ENCODE results near the gene VPS37D.
"Not testable (repeated sequence)": the region's sequence is repeated elsewhere in the genome, so short reads cannot be mapped to it uniquely, and the experiment has no call there.

The VPS37D gene

DNA sequence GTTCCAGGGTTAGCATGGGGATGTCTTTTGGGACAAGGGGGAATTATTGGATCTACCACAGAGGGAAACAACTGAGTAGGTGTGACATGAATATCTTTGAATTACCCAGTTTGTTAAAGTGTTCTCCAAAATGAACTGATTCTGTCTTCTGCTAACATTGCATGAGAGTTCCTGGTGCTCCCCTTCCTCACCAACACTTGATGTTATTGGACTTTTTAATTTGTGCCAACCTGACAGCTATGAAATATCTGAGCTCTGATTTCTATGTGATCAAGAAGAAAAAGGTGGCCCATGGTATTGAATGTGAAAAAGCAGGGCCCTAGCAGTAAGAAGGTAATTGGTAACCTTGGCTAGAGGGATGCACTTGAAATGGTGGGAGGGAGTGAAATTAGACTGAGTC lies 4.6 kb upstream of the VPS37D start:
- H3K9me3 Mint-ChIP-seq = no peaks in the 10 kb centered on the region
- no peak for DNase-seq (ENCODE audit: low spot score in 2 of 2)
- H3K36me3 Mint-ChIP-seq = no peaks in the 10 kb centered on the region
- H3K27ac Mint-ChIP-seq = no peak overlapping the region
- H3K4me3 Mint-ChIP-seq = no peak overlapping the region
- ATAC-seq = no peak
- peaks cover 6% of the 10 kb centered on the region for H3K4me1 Mint-ChIP-seq

DNA sequence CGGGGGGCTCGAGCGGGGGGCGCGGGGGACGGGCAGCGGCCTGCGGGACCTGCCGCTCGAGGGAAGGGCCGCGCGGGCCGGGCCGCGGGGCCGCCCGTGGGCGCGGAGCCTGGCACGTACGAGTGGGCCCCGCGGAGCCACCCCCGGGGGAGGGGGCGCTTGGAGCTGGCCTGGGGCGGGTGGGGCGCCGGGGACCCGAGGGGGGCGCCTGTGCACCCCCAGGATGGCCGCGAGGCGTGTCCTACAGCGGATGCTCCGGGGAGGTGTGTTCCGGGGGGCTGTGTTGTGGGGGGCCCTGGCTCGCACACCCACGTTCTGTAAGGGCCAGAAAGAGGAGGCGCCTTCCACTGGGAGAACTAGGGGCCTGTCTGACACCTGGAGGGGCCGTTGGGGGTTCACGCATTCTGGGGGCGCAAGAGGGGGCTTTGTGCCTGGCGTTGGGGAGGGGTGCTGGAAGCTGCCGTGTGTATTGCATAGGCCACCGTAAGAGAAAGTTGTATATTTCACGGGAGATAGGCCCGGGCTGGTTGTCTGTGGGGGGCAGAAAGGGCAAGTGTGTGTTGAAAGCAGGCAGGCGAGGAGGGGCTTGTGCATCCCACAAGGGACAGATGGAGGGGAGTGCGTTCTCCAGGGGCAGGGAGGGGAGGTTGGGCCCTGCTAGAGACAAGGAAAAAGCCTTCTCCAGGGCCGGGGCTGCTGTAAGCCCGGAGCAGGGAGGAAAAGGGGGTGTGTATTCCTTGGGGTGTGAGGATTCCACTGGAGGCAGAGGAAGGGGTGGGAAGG lies 663 bp downstream of the VPS37D start:
- no peaks in the 10 kb centered on the region for H3K36me3 Mint-ChIP-seq
- DNase-seq (ENCODE audit: low spot score in 2 of 2) (no peak), ATAC-seq (no peak)
- H3K9me3 Mint-ChIP-seq = no peaks in the 10 kb centered on the region
- peak overlapping the region; percentile 48 for H3K27ac Mint-ChIP-seq
- H3K4me3 Mint-ChIP-seq = peak overlapping the region; percentile 67
- H3K4me1 Mint-ChIP-seq = peaks cover 13% of the 10 kb centered on the region

DNA sequence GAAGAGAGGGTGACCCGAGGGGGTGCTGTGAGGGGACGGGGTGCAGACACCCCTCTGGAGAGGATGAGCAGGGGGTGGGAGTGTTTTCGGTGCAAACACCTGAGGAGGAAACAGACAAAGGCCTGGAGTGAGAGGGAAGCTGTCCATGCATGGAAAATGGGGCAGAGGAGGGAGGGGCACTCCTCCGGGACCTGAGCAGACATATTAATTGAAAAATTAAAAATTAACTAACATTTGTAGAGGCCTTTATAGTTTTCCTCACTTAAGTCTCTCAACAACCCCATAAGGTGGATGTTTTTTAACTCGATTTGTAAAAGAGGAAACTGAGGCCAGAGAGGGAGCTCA lies 1.2 kb downstream of the VPS37D start:
- DNase-seq (ENCODE audit: low spot score in 2 of 2) (no peak), ATAC-seq (no peak)
- H3K4me1 Mint-ChIP-seq = peaks cover 13% of the 10 kb centered on the region
- H3K9me3 Mint-ChIP-seq = no peaks in the 10 kb centered on the region
- H3K27ac Mint-ChIP-seq = peak overlapping the region; percentile 48
- no peaks in the 10 kb centered on the region for H3K36me3 Mint-ChIP-seq
- peak overlapping the region; percentile 67 for H3K4me3 Mint-ChIP-seq

DNA sequence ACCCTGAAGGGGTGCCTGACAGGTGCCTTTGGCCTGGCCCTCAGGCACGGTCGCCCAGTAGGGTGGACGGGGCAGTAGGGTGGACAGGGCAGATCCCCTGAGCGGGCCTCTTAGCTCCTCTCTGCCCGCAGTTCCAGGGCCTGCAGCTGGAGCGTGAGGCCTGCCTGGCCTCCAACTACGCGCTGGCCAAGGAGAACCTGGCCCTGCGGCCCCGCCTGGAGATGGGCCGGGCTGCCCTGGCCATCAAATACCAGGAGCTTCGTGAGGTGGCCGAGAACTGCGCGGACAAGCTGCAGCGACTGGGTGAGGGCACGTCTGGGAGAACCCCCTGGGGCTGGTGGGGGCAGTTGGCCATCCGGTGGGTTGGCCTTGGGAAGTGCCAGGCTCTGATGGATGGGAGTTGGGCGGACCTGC lies 1.7 kb downstream of the VPS37D start:
- Mint-ChIP-seq H3K36me3 (no peaks in the 10 kb centered on the region), H3K4me1 (peaks cover 11% of the 10 kb centered on the region), H3K27ac (no peak overlapping the region), H3K9me3 (no peaks in the 10 kb centered on the region), H3K4me3 (no peak overlapping the region)
- DNase-seq (ENCODE audit: low spot score in 2 of 2) (no peak), ATAC-seq (no peak)

DNA sequence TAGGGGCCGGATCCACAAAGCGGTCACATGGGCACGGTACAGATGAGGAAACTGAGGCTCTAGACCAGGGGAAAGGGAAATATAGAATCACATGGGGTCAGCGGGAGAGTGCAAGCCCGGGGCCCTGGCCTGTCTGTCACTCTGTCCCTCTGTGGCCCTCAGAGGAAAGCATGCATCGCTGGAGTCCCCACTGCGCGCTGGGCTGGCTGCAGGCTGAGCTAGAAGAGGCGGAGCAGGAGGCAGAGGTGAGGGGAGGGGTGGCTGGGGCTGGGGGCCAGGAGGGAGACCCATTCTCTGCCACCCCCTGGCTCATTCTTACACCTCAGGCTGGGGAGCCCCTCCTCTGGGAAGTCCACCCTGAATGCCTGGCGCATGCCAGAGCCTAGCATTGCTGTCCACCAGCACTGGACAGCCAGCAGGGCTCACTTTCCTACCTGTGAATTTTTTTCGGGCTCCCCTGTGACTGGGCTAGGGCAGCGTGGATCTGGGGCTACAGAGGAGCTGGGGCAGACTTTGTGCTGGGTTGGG lies 2.3 kb downstream of the VPS37D start:
- ATAC-seq = no peak

DNA sequence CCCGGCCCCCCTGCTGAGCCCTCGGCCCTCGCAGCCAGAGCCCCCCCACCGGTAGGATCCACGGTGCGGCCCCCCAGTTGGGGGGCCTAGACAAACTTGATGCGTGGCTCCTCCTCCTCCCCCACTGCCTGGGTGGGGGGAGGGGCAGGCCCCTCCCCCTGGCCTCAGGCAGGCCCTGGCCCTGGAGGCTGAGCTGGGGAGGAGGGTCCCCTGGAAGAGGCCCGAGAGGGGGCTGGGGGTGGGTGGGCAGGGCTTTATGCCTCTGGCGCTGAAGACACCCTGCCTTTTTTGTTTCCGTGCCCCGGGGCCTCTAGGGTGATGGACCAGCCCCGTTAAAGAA lies 3.7 kb downstream of the VPS37D start:
- Mint-ChIP-seq H3K27ac (no peak overlapping the region), H3K4me3 (no peak overlapping the region), H3K4me1 (peaks cover 6% of the 10 kb centered on the region), H3K36me3 (no peaks in the 10 kb centered on the region), H3K9me3 (no peaks in the 10 kb centered on the region)
- no peak for DNase-seq (ENCODE audit: low spot score in 2 of 2)
- ATAC-seq = no peak

More for the DNA sequence above, 2.3 kb downstream of the VPS37D start:
- no peak overlapping the region for H3K4me3 Mint-ChIP-seq
- DNase-seq (ENCODE audit: low spot score in 2 of 2) = no peak
- H3K36me3 Mint-ChIP-seq = no peaks in the 10 kb centered on the region
- no peak overlapping the region for H3K27ac Mint-ChIP-seq
- peaks cover 6% of the 10 kb centered on the region for H3K4me1 Mint-ChIP-seq
- H3K9me3 Mint-ChIP-seq = no peaks in the 10 kb centered on the region

DNA sequence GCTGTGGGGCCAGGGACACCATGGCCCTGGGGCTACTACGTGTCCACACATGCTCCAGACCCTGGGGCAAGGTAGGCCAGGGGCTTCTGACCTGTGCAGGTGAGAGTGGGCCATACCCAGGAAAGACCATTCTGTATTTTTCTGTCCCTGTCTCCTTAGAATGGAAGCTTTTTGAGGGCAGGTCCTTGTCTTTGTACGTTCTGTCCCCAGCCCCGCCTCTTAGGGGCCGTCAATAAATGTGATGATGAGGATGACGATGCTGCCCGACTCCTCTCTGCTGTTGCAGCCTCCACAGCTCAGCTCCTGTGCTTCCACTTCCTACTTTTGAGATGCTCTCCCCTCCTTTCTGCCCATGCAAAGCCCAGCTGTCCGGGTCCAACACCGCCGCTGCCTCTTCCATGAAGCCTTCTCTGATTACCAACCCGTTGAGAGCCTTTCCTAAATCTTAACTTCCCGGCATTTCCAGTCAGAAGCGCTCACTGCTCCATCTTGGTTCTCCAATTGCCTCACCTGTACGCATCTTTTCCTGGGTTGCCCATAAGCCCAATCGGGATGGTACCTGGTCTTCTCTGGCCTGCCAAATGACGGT lies 4.3 kb downstream of the VPS37D start:
- Mint-ChIP-seq H3K36me3 (no peaks in the 10 kb centered on the region), H3K4me1 (peaks cover 6% of the 10 kb centered on the region), H3K27ac (no peak overlapping the region), H3K4me3 (no peak overlapping the region), H3K9me3 (no peaks in the 10 kb centered on the region)
- ATAC-seq (no peak), DNase-seq (ENCODE audit: low spot score in 2 of 2) (no peak)

DNA sequence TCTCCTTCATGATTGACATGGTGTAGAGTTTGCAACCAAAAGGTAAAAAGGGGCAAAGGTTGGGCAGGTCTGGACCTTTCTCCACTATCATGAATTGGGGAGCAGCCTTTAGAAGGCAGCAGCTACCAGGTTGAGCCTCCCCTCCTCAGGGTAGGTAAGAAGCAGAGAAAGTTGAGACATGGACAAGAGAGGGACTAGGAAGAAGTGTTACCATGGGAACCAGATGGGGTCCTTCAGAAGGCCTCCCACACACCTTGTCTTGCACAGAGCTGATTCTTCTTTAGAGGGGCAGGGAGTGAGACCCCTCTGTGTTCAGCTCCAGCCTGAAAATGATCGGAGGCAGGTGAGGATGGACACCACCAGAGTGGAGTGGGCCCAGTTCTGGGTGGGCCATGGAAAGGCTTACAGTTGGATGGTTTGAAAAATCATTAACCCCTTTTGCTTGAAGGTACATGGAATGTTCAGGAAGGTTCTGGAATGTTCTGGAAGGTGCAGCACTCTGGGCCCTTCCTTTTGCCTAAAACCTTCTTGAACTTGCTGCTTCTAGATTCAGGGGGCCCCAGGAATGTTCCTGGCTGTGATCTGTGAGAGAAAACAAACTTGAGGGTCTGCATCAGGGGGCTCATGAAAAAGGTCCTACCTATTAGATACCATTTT lies 7.0 kb downstream of the VPS37D start:
- Mint-ChIP-seq H3K9me3 (no peaks in the 10 kb centered on the region), H3K27ac (peak overlapping the region; percentile 20), H3K4me3 (no peak overlapping the region), H3K36me3 (peaks cover 20% of the 10 kb centered on the region), H3K4me1 (no peaks in the 10 kb centered on the region)
- DNase-seq (ENCODE audit: low spot score in 2 of 2) (no peak), ATAC-seq (no peak)

DNA sequence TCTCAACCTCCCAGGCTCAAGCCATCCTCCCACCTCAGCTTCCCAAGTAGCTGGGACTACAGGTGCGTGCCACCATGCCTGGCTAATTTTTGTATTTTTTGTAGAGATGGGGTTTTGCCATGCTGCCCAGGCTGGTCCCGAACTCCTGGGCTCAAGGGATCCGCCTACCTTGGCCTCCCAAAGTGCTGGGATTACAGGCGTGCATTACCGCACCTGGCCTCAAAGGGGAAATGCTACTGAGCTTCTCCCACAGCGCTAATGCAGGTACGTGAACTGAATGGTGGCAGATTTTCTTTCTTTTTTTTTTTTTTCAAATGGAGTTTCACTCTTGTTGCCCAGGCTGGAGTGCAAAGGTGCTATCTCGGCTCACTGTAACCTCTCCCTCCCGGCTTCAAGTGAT lies 8.4 kb downstream of the VPS37D start:
- H3K36me3 Mint-ChIP-seq = peaks cover 26% of the 10 kb centered on the region
- not testable (repeated sequence) for DNase-seq (ENCODE audit: low spot score in 2 of 2); H3K4me3 Mint-ChIP-seq; H3K27ac Mint-ChIP-seq; H3K4me1 Mint-ChIP-seq; ATAC-seq; H3K9me3 Mint-ChIP-seq

DNA sequence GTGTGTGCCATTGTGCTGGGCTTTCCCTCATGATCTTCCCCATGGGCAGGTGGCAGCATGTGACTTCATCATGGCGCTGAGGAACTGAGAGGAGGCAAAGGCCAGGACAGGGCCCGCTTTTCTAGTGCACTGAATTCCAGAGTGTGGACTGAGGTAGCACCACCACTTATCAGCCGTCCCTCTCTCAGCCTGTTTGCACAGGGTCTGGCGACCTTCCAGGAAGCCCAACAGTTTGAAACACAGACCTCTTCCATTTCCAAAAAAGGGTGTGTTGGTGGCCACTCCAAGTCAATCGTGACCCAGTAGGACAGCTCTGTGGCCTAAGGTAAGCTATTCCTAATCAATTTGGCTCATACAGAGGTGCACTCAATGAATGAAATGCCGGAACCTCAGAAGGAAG lies 11.2 kb downstream of the VPS37D start:
- H3K9me3 Mint-ChIP-seq = no peaks in the 10 kb centered on the region
- H3K4me1 Mint-ChIP-seq = peaks cover 22% of the 10 kb centered on the region
- ATAC-seq = no peak
- no peak overlapping the region for H3K4me3 Mint-ChIP-seq
- H3K27ac Mint-ChIP-seq = no peak overlapping the region
- peaks cover 42% of the 10 kb centered on the region for H3K36me3 Mint-ChIP-seq
- DNase-seq (ENCODE audit: low spot score in 2 of 2) = no peak

DNA sequence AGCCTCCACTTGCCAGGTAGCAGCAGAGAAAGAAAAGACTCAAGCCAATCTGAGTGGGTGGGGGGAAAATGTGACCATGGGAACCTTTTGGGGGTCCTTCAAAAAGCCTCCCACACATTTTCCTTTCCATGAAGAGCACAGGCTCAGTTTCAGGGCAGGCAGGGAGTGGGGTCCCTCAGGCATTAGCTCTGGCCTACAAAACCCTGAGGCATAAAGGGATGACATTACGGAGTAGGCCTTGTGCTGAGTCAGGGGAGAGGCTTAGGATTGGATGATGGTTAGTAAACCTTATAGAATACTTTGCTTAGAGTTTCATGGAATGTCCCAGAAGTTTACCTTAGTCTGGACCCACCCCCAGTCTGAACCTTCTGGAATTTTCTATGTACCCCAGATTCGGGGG lies 12.1 kb downstream of the VPS37D start:
- Mint-ChIP-seq H3K36me3 (peaks cover 47% of the 10 kb centered on the region), H3K4me1 (peaks cover 25% of the 10 kb centered on the region), H3K27ac (no peak overlapping the region), H3K4me3 (no peak overlapping the region), H3K9me3 (no peaks in the 10 kb centered on the region)
- no peak for ATAC-seq
- no peak for DNase-seq (ENCODE audit: low spot score in 2 of 2)

DNA sequence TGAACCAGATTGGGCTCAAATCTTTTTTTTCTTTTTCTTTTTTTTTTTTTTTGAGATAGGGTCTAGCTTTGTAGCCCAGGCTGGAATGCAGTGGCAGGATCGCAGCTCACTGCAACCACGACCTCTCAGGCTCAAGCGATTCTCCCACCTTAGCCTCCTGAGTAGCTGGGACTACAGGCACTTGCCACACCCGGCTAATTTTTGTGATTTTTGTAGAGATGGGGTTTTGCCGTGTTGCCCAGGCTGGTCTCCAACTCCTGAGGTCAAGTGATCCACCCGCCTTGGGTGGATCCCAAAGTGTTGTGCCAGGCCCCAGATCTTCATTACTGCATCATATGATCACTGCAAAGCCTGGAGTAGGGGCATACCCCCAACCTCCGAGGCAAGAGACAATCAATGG lies 12.9 kb downstream of the VPS37D start:
- Mint-ChIP-seq H3K9me3 (no peaks in the 10 kb centered on the region), H3K36me3 (peaks cover 51% of the 10 kb centered on the region), H3K27ac (no peak overlapping the region), H3K4me1 (peaks cover 25% of the 10 kb centered on the region), H3K4me3 (no peak overlapping the region)
- ATAC-seq = no peak
- DNase-seq (ENCODE audit: low spot score in 2 of 2) = no peak

DNA sequence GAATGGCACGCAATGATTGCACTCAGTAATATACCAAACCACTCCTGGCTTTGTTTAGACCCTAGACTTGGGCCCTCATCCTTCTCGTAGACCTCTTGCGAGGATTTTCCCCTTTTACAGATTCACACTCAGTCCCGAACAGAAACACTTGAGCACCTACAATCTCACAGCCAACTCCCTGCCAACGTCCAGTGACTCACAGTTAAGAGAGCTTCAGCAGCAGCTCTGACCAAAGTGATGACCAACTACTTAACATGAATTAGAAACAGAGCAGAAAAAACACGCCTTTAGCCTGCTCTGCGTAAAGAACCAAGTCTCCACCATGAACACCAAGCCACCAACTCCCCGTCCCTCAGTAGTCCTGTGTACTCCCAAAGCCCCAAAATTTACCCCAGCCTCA lies 13.4 kb downstream of the VPS37D start:
- Mint-ChIP-seq H3K4me3 (peak overlapping the region; percentile 96), H3K9me3 (no peaks in the 10 kb centered on the region), H3K4me1 (peaks cover 25% of the 10 kb centered on the region), H3K36me3 (peaks cover 56% of the 10 kb centered on the region), H3K27ac (peak overlapping the region; percentile 20)
- no peak for ATAC-seq
- no peak for DNase-seq (ENCODE audit: low spot score in 2 of 2)

DNA sequence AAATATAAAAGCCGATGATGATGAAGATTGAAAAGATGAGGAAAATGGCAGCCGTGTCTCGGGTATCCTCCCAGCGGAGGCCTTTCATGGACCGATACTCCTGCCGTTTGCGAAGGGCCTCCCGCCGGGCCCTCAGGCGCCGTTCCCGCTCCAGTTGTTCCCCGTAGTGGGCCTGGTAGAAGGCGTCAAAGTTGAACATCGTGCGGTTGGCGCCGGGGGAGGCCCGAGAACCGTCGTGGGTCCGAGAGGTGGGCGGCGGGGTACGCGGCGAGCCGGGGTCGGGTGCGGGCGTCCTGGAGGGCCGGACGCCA lies 15.1 kb downstream of the VPS37D start:
- no peaks in the 10 kb centered on the region for H3K9me3 Mint-ChIP-seq
- H3K4me3 Mint-ChIP-seq = peak overlapping the region; percentile 96
- H3K36me3 Mint-ChIP-seq = peaks cover 67% of the 10 kb centered on the region
- peak overlapping the region; percentile 97 for H3K27ac Mint-ChIP-seq
- H3K4me1 Mint-ChIP-seq = peaks cover 25% of the 10 kb centered on the region
- ATAC-seq = no peak
- DNase-seq (ENCODE audit: low spot score in 2 of 2) = no peak

DNA sequence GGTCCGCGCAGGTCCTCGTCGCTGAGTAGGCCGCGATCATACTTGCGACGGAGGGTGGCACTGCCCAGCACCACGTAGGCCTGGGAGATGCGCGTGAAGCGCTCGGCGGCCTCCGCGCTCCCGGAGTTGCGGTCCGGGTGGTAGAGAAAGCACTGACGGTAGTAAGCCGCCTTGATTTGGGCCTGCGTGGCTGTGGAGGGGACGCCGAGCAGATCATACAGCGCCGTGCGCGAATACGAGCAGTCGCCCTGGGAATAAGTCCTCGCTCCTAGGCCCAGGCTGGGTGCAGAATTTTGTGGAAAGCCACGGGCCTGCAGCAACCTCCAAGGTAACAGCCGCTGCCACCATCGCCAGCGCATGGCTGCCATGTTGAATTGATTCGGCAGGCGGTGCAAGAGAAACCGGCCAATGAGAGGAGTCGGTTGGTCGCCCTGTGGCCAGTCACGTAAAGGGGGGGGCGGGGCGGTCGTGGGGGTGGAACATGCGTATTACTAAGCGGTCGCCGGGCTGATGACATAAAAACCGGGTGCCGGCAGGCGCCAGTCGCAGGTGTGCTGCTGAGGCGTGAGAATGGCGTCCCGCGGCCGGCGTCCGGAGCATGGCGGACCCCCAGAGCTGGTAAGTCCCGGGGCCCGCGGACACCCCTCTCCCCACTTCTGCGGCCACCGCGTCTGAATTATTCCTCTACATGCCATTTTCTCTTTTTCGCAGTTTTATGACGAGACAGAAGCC lies 15.6 kb downstream of the VPS37D start, which contains the start of the genes BUD23 and DNAJC30:
Gene BUD23, plus strand, starts transcription at position 542 of the 732 bp plus-strand sequence. Its CDS starts 29 bp downstream, at position 571.
Gene DNAJC30, minus strand, starts transcription at position 398 of the 732 bp plus-strand sequence. Its CDS starts 30 bp downstream, at position 368.
- H3K4me3 Mint-ChIP-seq = peak within 1 kb of the TSS; percentile 96
- no peaks in the 10 kb centered on the region for H3K9me3 Mint-ChIP-seq
- peak; percentile 78 to 91 for DNase-seq (ENCODE audit: low spot score in 2 of 2)
- peaks cover 25% of the 10 kb centered on the region for H3K4me1 Mint-ChIP-seq
- H3K27ac Mint-ChIP-seq = peak within 1 kb of the TSS; percentile 97
- ATAC-seq = peak; percentile 96
- peaks cover 67% of the 10 kb centered on the region for H3K36me3 Mint-ChIP-seq

All from stimulated activated effector memory CD8-positive, alpha-beta T cell treated with anti-CD3 and anti-CD28 coated beads, Interleukin-12 subunit alpha, Interleukin-12 subunit beta, amount 100 ng/mL, for 72 hours (primary cell).